Stimulated activated CD4-positive, alpha-beta T cell treated with anti-CD3 and anti-CD28 coated beads, Interleukin-12 subunit alpha, Interleukin-12 subunit beta, amount 100 ng/mL, for 24 hours (primary cell): ENCODE results near the gene ALOX5AP.

Experiments used
- DNase-seq, 2 experiments: peaks; one replicate each; pipeline ENCODE4 v3.0.0-alpha.2; 2020; ENCODE audit warnings: low read depth in 2 of 2

The ALOX5AP gene

DNA sequence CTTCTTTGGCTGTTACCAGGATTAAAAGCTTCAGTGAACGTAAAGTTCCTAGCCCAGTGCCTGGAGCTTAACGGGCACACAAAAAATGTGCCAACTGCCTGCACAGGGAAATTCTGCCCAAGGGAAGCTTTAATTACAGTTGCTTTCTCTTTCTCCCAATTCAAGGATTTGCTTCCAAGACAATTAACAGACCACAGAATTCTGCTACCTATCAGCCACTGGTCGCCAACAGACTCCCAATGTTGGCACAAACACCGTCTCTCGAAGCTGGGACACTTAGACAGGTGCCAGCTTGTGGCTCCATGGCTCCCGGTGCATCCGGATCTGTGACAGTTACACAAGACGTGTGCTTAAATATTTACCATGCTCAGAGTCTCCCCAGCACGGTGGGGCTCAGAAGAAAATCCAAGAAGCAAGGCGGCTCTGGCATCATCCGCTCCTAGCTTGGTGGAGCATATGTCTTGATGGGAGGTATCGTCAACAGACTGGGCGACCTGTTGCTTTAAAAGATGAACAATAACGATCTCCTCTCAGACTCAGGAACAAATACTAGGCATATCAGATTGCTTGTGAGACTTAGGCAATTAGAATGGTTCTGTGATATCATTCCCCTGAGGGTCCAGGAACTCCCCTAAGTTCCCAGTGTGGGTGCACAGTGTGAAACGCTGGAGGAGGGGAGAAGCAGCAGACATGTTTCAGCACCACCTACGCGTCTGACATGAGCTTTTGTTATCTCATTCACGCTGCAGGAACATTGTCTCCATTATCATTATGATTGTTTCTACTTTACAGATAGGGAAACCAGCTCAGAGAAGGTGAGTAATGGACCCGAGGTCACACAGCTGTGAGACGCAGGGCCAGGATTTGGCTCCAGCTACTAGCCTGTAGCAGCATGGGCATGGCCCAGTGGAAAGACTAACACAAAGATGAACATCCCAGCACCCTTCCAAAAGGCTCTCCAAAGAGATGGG lies 61.6 kb downstream of the ALOX5AP start:
- peak in 1 of 2 experiments; percentile 17 for DNase-seq

DNA sequence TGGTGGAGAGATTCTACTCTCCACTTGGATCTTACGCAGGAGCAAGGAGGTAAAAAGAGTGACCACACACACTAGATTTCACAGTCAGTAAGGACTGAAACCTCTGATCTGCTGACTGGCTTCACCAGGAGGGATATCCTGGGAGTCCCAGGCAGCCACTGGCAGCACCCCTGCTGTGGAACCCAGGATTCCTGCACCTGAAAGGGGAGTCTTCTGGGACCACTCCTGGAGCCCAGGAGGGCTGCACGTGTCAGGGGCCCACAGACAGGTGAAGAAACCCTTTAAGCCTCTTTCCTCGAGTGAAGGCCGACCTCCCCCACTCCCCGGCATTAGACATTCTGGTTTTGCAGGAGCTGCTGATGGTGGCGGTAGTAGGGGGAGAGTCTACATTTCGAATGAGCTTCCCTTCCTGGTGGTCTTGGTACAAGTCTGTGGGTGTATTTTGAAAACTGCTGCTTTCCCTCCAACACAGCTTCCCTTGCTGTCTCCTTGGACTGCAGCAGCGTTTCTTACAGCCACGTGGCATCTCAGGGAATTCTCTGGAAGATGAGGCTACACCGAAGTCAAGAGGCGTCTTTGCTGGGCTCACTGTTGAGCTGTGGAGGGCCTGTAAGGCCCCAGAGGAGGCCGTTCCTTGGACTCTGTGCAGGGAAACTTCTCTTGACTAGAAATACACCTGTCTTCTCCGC lies 62.6 kb downstream of the ALOX5AP start:
- DNase-seq, result no peak

DNA sequence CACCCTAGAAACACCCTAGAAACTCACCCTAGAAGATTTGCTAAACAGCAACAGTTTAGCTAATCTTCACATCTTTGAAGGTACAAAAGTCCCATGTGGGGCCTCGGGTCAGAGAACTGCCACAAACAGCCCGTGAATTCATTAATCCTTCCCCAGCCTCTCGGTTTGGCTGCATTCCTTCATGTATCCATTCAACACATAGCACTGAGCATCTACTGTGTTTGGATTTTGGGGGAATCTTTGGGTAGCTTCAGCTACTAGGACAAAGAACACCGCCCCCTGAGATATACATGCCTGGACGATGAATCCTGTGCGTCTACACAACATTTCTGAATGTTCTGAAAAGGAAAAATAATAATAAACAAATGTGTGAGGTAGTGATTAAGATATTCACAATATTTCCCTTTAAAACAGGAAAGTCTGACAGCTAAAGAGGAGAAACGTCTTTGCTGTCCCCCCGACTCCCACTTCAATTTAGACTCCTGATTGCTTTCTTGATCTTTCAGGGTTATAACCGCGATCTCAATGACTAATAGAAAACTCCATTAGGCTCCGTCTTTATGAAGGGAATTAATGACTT lies 63.5 kb downstream of the ALOX5AP start:
- DNase-seq, result no peak

DNA sequence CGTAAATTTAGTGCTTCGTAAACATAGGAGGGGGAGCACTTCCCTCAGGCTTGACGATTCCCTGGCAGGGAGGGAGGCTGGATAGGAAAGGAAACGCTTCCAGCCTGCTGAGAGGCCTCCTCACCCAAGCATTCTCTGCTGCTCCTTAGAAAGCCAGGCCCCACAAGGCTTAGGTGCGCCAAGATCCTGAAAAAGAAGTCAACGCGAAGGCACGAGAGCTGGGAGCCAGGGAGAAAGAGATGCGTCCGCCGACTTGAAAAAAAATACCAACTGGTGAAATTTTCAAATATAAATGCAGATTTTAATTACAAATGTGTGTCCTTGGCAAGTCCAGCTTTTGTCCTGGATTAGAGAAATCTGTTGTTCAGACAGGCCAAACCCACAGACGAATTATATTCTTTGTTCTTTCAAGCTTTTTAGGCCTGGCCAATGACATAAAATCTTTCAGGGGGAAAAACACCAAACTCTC lies 64.0 kb downstream of the ALOX5AP start:
- no peak for DNase-seq

DNA sequence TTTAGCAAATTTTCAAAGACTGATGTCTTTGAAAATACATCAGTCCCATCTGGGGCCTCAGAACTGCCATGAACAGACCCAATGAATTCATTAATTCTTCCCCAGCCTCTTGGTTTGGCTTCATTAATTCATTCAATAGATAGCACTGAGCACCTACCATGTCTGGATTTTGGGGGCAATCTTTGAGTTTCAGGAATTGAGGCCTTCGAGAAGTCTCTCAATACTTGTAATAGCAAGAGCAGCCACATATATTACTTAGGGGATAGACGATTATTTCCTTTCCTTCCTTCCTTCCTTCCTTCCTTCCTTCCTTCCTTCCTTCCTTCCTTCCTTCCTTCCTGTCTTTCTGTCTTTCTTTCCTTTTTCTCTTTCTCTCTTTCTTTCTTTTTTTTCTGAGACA lies 64.8 kb downstream of the ALOX5AP start:
- DNase-seq, result no peak

DNA sequence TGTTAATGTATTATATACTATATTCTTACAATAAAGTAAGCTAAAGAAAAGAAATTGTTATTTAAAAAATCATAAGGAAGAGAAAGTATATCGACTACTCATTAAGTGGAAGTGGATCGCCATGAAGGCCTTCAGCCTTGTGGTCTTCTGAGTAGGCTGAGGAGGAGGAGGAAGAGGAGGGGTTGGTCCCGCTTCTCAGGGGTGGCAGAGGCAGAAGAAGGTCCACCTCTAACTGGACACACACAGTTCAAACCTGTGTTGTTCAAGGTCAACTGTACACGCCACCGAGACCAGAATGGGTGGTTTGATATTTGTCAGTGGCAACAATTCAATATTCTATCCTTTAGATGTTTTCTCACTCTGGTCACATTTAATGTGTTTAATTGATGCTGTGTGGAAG lies 67.2 kb downstream of the ALOX5AP start:
- no peak for DNase-seq

DNA sequence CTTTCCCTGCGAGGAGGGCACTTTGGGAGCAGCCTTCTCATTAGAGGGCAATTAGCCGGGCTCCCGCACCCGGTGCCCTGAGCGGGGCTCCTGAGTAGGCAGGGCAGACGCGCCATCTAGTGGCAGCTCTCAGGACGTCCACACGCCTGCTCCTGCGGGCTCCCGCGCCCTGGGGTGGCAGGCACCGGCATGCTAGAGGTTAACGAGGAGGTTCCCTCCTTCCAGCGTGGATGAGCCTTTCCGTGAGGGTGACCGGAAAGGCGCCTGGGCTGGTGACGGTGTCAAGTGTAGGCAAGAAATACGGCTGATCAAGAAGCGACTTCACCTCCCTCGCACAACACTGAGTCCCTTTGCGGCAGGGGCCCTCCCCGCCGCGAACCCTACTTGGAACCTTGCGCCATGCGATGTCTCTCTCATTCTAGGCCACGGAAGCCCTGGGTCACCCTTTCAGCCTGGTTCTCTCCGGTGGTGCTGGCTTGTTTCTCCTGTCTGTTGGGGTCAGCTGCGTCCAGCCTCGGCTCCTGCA lies 67.7 kb downstream of the ALOX5AP start:
- DNase-seq, result peak; percentile 67 to 80

DNA sequence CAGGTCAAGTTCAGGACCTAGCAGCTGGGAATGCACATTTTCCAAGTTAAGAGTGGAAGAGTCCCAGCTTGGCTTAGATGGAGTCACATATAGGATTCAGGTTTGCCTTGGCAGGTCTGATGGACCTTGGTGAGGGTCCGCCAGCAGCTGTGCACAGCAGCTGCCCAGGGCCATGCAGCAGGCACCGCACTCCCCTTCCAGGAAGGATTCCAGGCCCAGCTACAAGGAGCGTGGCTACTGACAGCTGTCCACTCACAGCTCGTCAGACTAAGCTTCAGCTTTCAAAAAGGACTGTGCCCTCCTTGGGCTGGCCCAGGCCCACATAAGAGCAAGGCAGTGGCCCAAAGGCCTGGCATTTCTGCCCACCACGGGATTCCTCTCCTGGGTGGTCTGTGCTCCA lies 68.4 kb downstream of the ALOX5AP start:
- DNase-seq, result no peak

DNA sequence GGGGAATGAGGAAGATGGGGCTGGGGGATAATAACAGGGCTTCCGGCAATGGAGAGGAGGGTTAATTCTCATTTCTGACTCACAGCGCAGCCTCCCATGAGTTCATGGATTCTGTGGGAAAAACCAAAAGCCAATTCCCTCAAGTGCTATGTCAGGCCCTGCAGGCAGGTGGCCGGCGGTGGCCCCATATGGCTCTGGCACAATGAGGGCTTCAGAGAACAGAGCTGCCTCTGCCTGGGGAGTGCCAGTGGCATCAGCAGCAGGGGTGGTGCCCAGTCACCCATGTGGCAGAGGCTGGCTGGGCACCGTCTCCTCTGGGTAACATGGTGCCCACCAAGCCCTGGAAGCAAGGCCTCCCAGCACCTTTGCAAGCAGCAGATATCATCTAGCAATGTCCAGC lies 69.1 kb downstream of the ALOX5AP start:
- DNase-seq, result no peak

DNA sequence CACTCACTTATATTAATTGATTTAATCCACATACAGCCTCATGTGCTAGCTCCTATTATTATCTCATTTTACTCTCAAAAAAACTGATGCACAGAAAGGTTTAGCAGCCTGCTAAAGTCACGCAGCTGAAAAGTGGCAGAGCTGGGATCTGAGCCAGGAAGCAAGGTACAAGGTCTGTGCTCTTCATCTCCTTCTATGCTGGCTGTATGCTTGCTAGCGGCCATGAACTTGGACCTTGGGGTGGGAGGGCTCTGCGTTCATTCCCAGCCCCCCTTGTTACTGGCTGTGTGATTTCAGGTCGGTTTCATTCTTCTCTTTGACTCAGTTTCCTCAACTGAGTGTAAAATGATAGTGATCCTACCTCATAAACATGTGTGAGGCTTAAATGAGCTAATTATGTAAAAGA lies 69.8 kb downstream of the ALOX5AP start:
- no peak for DNase-seq

DNA sequence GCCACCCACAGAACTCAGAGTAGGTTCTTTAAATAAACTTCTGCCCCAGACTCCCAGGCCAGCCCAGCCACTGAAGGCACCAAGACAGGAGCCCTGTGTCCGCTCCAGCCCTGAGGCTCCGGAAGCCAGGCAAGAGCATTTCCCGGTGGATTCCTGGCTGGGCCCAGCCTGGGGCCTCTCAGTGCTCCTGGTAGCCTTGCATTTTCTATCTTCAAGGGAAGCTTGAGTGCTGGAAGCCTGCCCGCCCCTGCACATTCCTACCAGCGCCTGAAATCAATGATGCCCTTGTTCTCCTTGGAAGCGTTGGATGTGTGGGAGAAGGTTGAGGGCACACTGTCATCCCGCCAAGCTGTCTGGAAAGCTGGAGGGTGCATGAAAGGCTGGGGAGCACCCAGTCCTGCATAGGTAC lies 70.3 kb downstream of the ALOX5AP start:
- DNase-seq, result no peak

DNA sequence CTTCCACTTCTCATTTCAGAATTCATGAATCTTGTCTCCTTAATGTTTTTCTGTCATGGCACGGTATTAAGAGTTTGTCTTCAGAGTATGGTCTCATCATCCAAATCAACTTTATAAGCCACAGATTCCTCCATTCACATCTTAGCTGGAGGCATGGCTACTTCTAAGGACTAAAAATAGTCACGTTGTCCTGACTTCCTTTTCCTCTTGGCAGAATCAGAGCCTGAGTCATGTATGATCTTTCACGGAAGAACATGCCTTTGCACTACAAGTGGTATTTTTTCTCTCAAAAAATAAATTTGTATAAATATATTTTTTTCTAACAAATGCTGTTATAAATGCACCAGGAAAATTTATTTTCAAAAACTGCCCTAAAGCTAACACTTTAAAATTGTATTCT lies 71.4 kb downstream of the ALOX5AP start:
- DNase-seq, result no peak

DNA sequence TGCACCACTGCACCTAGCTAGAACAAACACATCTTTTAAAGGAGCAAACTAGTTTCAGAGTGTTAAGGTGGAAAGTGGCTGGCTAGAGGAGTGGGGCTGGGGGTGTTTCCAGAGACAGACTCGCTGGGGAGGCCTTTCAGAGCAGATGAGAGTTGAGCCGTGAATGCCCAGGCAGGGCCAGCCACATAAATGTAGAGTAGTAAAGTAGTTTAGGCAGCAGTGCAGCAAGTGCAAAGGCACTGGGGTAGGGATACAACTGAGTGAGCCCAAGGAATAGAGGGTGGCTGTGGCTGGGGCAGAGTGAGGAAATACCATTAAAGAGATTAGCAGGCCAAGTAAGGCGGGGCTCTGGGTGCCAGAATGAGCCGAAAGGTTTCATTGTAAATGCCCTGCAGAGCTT lies 72.0 kb downstream of the ALOX5AP start:
- no peak for DNase-seq

DNA sequence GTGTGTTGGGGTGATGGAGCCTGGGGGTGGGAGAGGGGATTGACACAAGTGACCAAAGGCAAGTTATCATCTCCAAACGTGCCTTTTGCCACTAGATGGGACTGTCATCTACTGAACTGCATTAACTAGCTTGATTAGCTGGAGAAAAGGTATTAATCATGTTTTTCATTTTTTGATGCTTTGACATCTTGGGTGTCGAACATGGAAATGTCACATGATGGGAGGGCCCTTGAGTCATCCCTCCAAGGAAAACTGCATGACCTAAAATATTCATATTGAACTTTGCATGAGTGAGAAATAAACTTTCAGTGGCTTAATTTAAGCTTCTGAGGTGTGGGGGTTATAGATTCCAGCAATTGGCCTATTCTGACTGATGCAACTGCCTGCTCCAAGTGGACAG lies 73.3 kb downstream of the ALOX5AP start:
- DNase-seq, result no peak

DNA sequence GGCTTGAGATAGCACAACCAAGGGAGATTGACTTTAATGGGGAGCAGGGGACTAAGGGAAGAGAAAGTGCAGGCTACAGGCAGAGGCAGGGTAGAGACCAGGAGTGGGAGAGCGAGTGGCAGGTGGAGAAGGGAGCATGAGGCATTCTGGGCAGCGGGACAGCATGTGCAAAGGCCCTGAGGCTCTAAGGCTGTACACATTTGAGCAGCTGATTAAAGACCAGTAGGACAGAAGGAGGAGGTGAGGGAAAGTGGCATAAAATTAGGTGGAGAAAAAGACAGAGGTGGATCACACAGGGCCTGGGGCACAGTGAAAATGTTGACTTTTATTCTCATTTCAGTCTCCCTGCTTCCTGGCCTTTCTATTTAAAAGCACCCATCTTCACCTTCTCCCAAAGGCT lies 74.4 kb downstream of the ALOX5AP start:
- no peak for DNase-seq

DNA sequence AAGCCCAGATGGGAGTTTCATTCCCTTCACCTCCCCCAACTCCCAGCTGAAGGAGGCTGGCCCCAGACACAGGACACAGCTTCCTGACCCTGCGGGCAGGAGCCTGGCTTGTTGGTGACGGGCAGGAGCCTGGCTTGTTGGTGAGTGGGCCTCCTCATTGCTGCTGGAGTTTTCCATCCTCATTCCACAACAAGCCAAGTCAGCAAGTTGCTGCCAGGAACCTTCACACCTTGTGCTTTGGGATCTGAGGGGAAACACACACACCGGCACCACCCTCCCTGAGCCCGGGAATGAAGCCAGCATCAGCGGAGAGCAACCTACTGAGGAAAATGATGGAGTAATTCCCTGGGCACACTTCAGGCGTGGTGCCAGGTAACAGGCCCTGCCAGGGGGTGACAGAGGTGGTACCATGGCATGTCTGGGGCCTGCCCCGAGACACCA lies 74.9 kb downstream of the ALOX5AP start:
- DNase-seq, result no peak

DNA sequence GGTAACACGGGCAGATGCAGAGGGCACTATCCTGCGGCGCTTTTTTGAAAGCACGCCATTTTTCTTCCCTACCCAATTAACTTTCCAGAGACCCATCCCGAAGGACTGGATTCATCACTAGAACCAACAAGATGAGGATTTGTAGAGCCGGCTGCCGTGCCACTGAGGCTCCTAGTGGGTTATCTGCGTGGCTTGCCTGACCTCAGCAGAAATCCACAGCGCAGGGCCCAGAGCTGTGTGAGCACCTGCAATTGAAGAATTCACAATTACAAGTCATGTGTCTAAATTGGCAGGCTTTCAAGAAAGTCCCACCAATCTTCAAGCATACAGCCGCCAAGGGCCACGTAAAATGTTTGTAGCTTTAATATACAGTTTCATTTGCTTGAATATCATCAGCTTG lies 75.5 kb downstream of the ALOX5AP start:
- no peak for DNase-seq
